ENCODE data around the gene RAC3. TPM values are rescaled to one million over a fixed set of nuclear protein-coding genes. Genes with fewer than 3 reads are reported as not detected.

RAC3 gene
- total RNA-seq, 1 donor = 1.8 TPM

GRCh38 chr17:82051776-82052637 lies 20.5 kb downstream of the RAC3 start, which contains the start of the genes GPS1 and RFNG:
Gene GPS1 (plus strand): TSS chr17:82051898. CDS start chr17:82051932, 34 bp downstream.
Gene RFNG (minus strand): TSS chr17:82051811. CDS start chr17:82051766, 45 bp downstream.
- peak; percentile 100 for DNase-seq (ENCODE audit: insufficient read length, low spot score, missing footprints)

GRCh38 chr17:82052638-82053059 lies 21.2 kb downstream of the RAC3 start:
- Histone ChIP-seq H3K4me3 (ENCODE audit: insufficient read depth, low read length) (peak overlapping the region; percentile 91), H3K9me3 (ENCODE audit: low read depth, low read length) (no peaks in the 10 kb centered on the region), H2AFZ (ENCODE audit: low read length) (no peak overlapping the region), H4K20me1 (ENCODE audit: insufficient read depth, low read length) (peaks cover 4% of the 10 kb centered on the region), H3K4me1 (ENCODE audit: insufficient read depth, low read length) (peaks cover 12% of the 10 kb centered on the region), H3K27me3 (ENCODE audit: insufficient read depth, low read length) (no peaks in the 10 kb centered on the region), H3K27ac (ENCODE audit: low read depth, low read length) (peak overlapping the region; percentile 37), H3K36me3 (ENCODE audit: insufficient read depth, low read length) (peaks cover 41% of the 10 kb centered on the region), H3K79me2 (ENCODE audit: insufficient read depth, low read length) (peaks cover 46% of the 10 kb centered on the region), H3K4me2 (ENCODE audit: insufficient read depth, low read length) (peak overlapping the region; percentile 81)
- TF ChIP-seq CTCF (IDR thresholded peaks at IDR 0.05; ENCODE audit: extremely low read depth, low read depth, low read length) = no peak
- peak; percentile 97 for DNase-seq (ENCODE audit: insufficient read length, low spot score, missing footprints)

More at GRCh38 chr17:82051776-82052637, 20.5 kb downstream of the RAC3 start, which contains the start of the genes GPS1 and RFNG:
- peak within 1 kb of the TSS; percentile 17 for H2AFZ ChIP-seq (ENCODE audit: low read length)
- H4K20me1 ChIP-seq (ENCODE audit: insufficient read depth, low read length) = peaks cover 4% of the 10 kb centered on the region
- peaks cover 45% of the 10 kb centered on the region for H3K36me3 ChIP-seq (ENCODE audit: insufficient read depth, low read length)
- H3K27me3 ChIP-seq (ENCODE audit: insufficient read depth, low read length) = no peaks in the 10 kb centered on the region
- peak within 1 kb of the TSS; percentile 81 for H3K4me2 ChIP-seq (ENCODE audit: insufficient read depth, low read length)
- no peaks in the 10 kb centered on the region for H3K9me3 ChIP-seq (ENCODE audit: low read depth, low read length)
- H3K4me3 ChIP-seq (ENCODE audit: insufficient read depth, low read length) = peak within 1 kb of the TSS; percentile 91
- peak within 1 kb of the TSS; percentile 37 for H3K27ac ChIP-seq (ENCODE audit: low read depth, low read length)
- no peak for TF ChIP-seq CTCF (IDR thresholded peaks at IDR 0.05; ENCODE audit: extremely low read depth, low read depth, low read length)
- peaks cover 12% of the 10 kb centered on the region for H3K4me1 ChIP-seq (ENCODE audit: insufficient read depth, low read length)
- H3K79me2 ChIP-seq (ENCODE audit: insufficient read depth, low read length) = peaks cover 46% of the 10 kb centered on the region

- no peaks in the 10 kb centered on the region for H3K27me3 ChIP-seq (ENCODE audit: insufficient read depth, low read length)
- peak overlapping the region; percentile 91 for H3K4me3 ChIP-seq (ENCODE audit: insufficient read depth, low read length)
- DNase-seq (ENCODE audit: insufficient read length, low spot score, missing footprints) = peak; percentile 58
- H3K4me1 ChIP-seq (ENCODE audit: insufficient read depth, low read length) = peaks cover 12% of the 10 kb centered on the region
- H4K20me1 ChIP-seq (ENCODE audit: insufficient read depth, low read length) = peaks cover 4% of the 10 kb centered on the region
- no peaks in the 10 kb centered on the region for H3K9me3 ChIP-seq (ENCODE audit: low read depth, low read length)
- H3K36me3 ChIP-seq (ENCODE audit: insufficient read depth, low read length) = peaks cover 36% of the 10 kb centered on the region
- no peak overlapping the region for H3K27ac ChIP-seq (ENCODE audit: low read depth, low read length)
- no peak overlapping the region for H2AFZ ChIP-seq (ENCODE audit: low read length)
- peak overlapping the region; percentile 81 for H3K4me2 ChIP-seq (ENCODE audit: insufficient read depth, low read length)
- peaks cover 46% of the 10 kb centered on the region for H3K79me2 ChIP-seq (ENCODE audit: insufficient read depth, low read length)
- TF ChIP-seq CTCF (IDR thresholded peaks at IDR 0.05; ENCODE audit: extremely low read depth, low read depth, low read length) = no peak
Observed at GRCh38 chr17:82053130-82053529, 21.7 kb downstream of the RAC3 start.

Measured in osteoblast (primary cell).